HCT116 (cell line): Measurements from ENCODE around the gene CLIC5.

Experiments used
- CTCF ChIP-seq, 3 experiments: fragments of 200-600 bp in 1 of 3; sonication (generic) in 1 of 3; IDR thresholded peaks in 2 of 3; conservative IDR thresholded peaks in 1 of 3; 2 replicates each; pipeline ENCODE4 v1.5.1; 2012 to 2017; ENCODE audit warnings: low read depth in 2 of 3, low read length in 2 of 3, antibody characterized with exemption in 1 of 3, borderline replicate concordance in 1 of 3, control low read depth in 1 of 3, mild to moderate bottlenecking in 1 of 3, mixed read lengths in 1 of 3, mixed run types in 1 of 3, moderate library complexity in 1 of 3; ENCODE audit not compliant: insufficient read depth in 1 of 3
- ELF1 ChIP-seq: IDR thresholded peaks from 2 replicates; pipeline ENCODE4 v1.6.1; 2012; ENCODE audit warnings: low read depth, borderline replicate concordance
- EZH2phosphoT487 ChIP-seq: fragments of 200-600 bp; IDR thresholded peaks from 2 replicates; pipeline ENCODE4 v1.6.1; 2018; ENCODE audit warnings: antibody characterized with exemption, borderline replicate concordance
- POLR2A ChIP-seq: IDR thresholded peaks from 2 replicates; pipeline ENCODE4 v1.7.0; 2011; ENCODE audit warnings: borderline replicate concordance; ENCODE audit not compliant: insufficient read depth, insufficient read length; ENCODE audit errors: extremely low read depth
- POLR2AphosphoS5 ChIP-seq: IDR thresholded peaks from 2 replicates; pipeline ENCODE4 v1.6.1; 2011; ENCODE audit warnings: mild to moderate bottlenecking, low read depth, low read length, moderate library complexity
- YY1 ChIP-seq: IDR thresholded peaks from 2 replicates; pipeline ENCODE4 v1.6.1; 2011; ENCODE audit warnings: low read length, low read depth, moderate library complexity, mild to moderate bottlenecking; ENCODE audit not compliant: insufficient replicate concordance; ENCODE audit errors: extremely low read depth
- ZBTB33 ChIP-seq: IDR thresholded peaks from 2 replicates; pipeline ENCODE4 v1.6.1; 2011; ENCODE audit warnings: mild to moderate bottlenecking, low read length, moderate library complexity; ENCODE audit not compliant: insufficient replicate concordance; ENCODE audit errors: extremely low read depth

- TF ChIP-seq YY1 (no peak), ELF1 (no peak), EZH2phosphoT487 (no peak), CTCF (IDR thresholded peaks at IDR 0.05 in 2 of 3, conservative IDR thresholded peaks at IDR 0.05 in 1 of 3; ENCODE audit: borderline replicate concordance in 1 of 3, insufficient read depth in 1 of 3, low read depth in 2 of 3, low read length in 2 of 3) (no peak), ZBTB33 (no peak), POLR2A (no peak), POLR2AphosphoS5 (no peak)
These were observed 6.7 kb upstream of the CLIC5 start for GRCh38 chr6:46022106-46022948.
